ENCODE results near the gene ITPKA. TPM values are rescaled to one million over a fixed set of nuclear protein-coding genes. Genes with fewer than 3 reads are reported as not detected.

The ITPKA gene
- total and polyA plus RNA-seq, 2 of the 13 experiments (the other 11 are each of a cell fraction or from before 2014, with no cell fraction given): 13.2 to 41.3 TPM

- TF ChIP-seq TFDP1 (CRISPR knock-in tag; IDR thresholded peaks at IDR 0.05; ENCODE audit: borderline replicate concordance) (no peak), YY1 (IDR thresholded peaks at IDR 0.05; ENCODE audit: insufficient read depth, insufficient replicate concordance, low read depth, low read length) (no peak), KDM4B (CRISPR knock-in tag; IDR thresholded peaks at IDR 0.05) (no peak), MAF1 (CRISPR knock-in tag; IDR thresholded peaks at IDR 0.05; ENCODE audit: borderline replicate concordance) (no peak), TCF7L2 (IDR thresholded peaks at IDR 0.05; ENCODE audit: low read depth, low read length) (no peak), ZNF280D (CRISPR knock-in tag; IDR thresholded peaks at IDR 0.05) (no peak), ZNF18 (CRISPR knock-in tag; IDR thresholded peaks at IDR 0.05; ENCODE audit: insufficient replicate concordance) (no peak), TMF1 (CRISPR knock-in tag; IDR thresholded peaks at IDR 0.05; ENCODE audit: low read depth) (no peak), ZNF740 (CRISPR knock-in tag; IDR thresholded peaks at IDR 0.05) (no peak), AHDC1 (CRISPR knock-in tag; IDR thresholded peaks at IDR 0.05; ENCODE audit: borderline replicate concordance) (no peak), MTF2 (CRISPR knock-in tag; IDR thresholded peaks at IDR 0.05; ENCODE audit: borderline replicate concordance) (no peak), CHCHD3 (CRISPR knock-in tag; IDR thresholded peaks at IDR 0.05) (no peak), NR2F2 (IDR thresholded peaks at IDR 0.05; ENCODE audit: borderline replicate concordance, low read depth) (no peak), GABPA (IDR thresholded peaks at IDR 0.05; ENCODE audit: low read depth, low read length) (no peak), GABPA (CRISPR knock-in tag; IDR thresholded peaks at IDR 0.05; ENCODE audit: low read depth) (peak; percentile 75), ZNF280B (CRISPR knock-in tag; IDR thresholded peaks at IDR 0.05; ENCODE audit: borderline replicate concordance) (peak; percentile 29; the same call in 1 of the 2 replicates)
Measured at GRCh38 chr15:41517895-41518449, 24.3 kb downstream of the ITPKA start (continued).
